GM12892 (cell line): ENCODE data around the gene MRPL50. TPM values are rescaled to one million over a fixed set of nuclear protein-coding genes. Genes with fewer than 3 reads are reported as not detected.

Source experiments
- DNase-seq: peaks from one replicate; pipeline ENCODE4 v3.0.0; 2011; ENCODE audit not compliant: insufficient read length
- FAIRE-seq: peaks from 2 replicates; lab custom pipeline; 2011; peaks lifted over from hg19 to GRCh38; lab: Jason Lieb, UNC
- POLR2A ChIP-seq: IDR thresholded peaks from 2 replicates; pipeline ENCODE4 v1.6.1; 2011; ENCODE audit warnings: low read depth, low read length, control low read depth
- POLR2AphosphoS5 ChIP-seq: IDR thresholded peaks from 2 replicates; pipeline ENCODE4 v1.6.1; 2011; ENCODE audit warnings: low read depth, low read length, control low read depth
- TAF1 ChIP-seq: IDR thresholded peaks from 2 replicates; pipeline ENCODE4 v1.6.1; 2011; ENCODE audit warnings: low read depth, mild to moderate bottlenecking, control low read depth, low read length, borderline replicate concordance
- polyA plus RNA-seq: library from polyadenylated mRNA; unstranded; fragments of >200 nt; gene quantifications from one replicate; pipeline ENCODE4 v1.2.1, GENCODE V29; 2012; ENCODE audit warnings: missing spikeins, inconsistent platforms; ENCODE audit not compliant: missing spikeins

The MRPL50 gene
- polyA plus RNA-seq, result 15.1 TPM

- TF ChIP-seq POLR2A, result peak; percentile 96
- peak; percentile 87 for TF ChIP-seq TAF1
- peak; percentile 90 for TF ChIP-seq POLR2AphosphoS5
- DNase-seq (peak; percentile 68), FAIRE-seq (peak; percentile 87)
These were observed at the start of gene MRPL50, which contains the start of gene ZNF189 for GRCh38 chr9:101398068-101398929. TSS of gene MRPL50 (minus strand) at chr9:101398618. CDS start at chr9:101398592, 26 bp downstream. TSS of gene ZNF189 (plus strand) at chr9:101398851. CDS start at chr9:101399157, 306 bp downstream.

DNA sequence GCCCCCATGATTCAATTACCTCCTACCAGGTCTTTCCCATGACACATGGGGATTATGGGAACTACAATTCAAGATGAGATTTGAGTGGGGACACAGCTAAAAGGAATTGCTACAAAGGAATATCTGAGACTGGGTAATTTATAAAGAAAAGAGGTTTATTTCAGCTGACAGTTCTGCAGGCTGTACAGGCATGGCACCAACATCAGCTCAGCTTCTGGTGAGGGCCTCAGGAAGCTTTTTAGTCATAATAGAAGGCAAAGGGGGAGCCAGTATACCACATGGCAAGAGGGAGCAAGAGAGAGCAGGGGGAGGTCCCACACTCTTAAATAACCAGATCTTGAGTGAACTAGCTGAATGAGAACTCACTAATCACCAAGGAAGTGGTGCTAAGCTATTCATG is 48.3 kb upstream of the MRPL50 start:
- no peak for TF ChIP-seq TAF1
- TF ChIP-seq POLR2AphosphoS5, result no peak
- no peak for TF ChIP-seq POLR2A
- DNase-seq, result no peak
- no peak for FAIRE-seq

DNA sequence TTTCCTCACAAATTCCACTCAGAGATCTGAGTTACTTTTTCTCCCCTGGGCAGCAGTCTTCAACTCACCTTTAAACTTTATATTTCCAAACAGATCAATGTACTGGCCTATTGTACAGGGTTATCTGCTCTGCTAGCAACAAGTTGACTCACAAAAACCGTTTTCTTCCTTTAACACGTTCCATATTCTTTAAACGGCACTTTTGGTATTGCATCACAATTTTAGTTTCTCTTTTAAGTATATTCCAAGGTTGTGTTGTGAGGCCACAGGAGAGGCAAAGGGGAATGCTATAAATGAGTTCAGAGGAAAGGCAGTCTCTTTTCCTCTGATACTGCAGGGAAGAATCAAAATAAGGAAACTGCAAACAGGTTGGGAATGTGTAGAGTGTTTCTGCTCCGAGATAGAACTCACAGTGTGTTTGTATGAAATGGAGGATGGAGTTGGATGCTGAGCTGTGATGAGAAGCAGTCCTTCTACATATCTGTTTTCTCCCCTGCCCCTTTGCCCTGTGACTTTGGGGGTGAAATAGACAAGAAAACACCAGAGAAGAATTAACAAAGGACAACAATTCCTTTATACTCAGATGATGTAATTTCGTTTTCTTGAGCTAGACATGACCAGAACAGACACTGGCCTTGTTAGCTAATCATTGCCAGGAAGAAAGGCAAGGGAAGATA is 47.1 kb upstream of the MRPL50 start:
- FAIRE-seq, result no peak
- no peak for DNase-seq
- TF ChIP-seq POLR2AphosphoS5 (no peak), TAF1 (no peak), POLR2A (no peak)

DNA sequence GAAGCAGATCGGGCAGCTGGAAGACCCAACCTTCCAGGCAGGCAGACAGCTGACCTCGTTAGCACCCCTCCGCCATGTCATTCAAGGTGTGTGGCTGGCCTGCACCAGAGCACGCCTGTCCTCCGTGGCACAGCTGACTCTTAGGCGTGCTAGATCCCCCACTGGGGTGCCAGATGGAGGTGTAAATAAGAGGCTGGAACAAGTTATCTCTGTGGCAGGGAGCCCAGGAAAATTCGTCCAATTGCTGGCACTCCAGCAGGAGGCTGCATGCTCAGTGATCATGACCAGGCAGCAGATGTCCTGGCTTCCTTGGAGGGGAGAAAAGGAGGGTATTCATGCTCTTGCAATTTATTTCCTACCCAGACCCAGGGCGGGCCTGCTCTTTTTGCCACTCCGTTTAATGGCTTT is 45.0 kb upstream of the MRPL50 start:
- FAIRE-seq, result no peak
- no peak for DNase-seq

DNA sequence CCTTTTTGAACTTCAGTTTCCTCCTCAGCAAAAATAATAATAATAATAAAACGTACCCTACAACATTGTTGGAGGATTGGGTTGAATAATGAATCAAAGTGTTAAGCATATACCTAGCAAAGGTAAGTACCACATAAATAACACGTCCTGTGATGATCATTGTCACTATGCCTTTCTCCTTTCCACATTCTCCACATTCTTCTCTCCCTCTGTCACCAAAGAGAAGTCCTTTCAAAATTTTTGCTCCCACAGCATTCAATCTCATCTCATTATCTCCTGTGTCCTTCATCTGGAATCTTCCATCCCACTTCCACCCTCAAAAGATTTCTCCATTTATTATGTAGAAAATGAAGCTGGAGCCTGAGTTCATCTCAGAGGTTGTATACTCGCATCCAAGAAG is 44.3 kb upstream of the MRPL50 start:
- no peak for FAIRE-seq
- no peak for TF ChIP-seq POLR2AphosphoS5
- TF ChIP-seq POLR2A, result no peak
- no peak for TF ChIP-seq TAF1

More for the DNA sequence above, 45.0 kb upstream of the MRPL50 start:
- TF ChIP-seq TAF1 (no peak), POLR2AphosphoS5 (no peak), POLR2A (no peak)

GRCh38 chr9:101442318-101442717 is 43.9 kb upstream of the MRPL50 start:
- DNase-seq, result no peak
- no peak for FAIRE-seq
- TF ChIP-seq POLR2A (no peak), POLR2AphosphoS5 (no peak), TAF1 (no peak)

More for the DNA sequence above, 44.3 kb upstream of the MRPL50 start:
- no peak for DNase-seq

- TF ChIP-seq POLR2AphosphoS5, result no peak
- TF ChIP-seq TAF1, result no peak
- no peak for TF ChIP-seq POLR2A
- no peak for DNase-seq
- no peak for FAIRE-seq
These were observed 42.4 kb upstream of the MRPL50 start for GRCh38 chr9:101440714-101441230.

DNA sequence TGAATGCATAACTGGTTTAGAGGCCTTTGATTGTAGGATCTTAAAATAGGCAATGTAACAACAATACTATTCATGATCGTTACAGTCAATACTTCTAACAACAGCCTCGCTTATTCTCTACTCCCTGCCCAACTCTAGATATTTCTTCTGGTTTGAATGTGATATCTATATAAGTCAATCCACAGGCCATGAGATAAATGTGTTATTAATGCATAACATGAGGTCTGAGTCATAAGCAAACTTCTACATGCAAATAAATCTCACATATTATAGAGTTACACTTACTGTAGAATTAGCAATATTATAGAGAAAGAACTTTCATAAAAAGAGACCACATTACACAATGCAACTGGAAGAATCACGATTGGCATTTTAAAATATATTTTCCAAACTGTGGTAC is 40.1 kb upstream of the MRPL50 start:
- no peak for TF ChIP-seq POLR2A
- no peak for TF ChIP-seq TAF1
- no peak for TF ChIP-seq POLR2AphosphoS5
- FAIRE-seq, result no peak
- DNase-seq, result no peak

- DNase-seq, result no peak
- no peak for FAIRE-seq
- TF ChIP-seq POLR2A (no peak), TAF1 (no peak), POLR2AphosphoS5 (no peak)
These were observed 39.4 kb upstream of the MRPL50 start for GRCh38 chr9:101437806-101438232.

DNA sequence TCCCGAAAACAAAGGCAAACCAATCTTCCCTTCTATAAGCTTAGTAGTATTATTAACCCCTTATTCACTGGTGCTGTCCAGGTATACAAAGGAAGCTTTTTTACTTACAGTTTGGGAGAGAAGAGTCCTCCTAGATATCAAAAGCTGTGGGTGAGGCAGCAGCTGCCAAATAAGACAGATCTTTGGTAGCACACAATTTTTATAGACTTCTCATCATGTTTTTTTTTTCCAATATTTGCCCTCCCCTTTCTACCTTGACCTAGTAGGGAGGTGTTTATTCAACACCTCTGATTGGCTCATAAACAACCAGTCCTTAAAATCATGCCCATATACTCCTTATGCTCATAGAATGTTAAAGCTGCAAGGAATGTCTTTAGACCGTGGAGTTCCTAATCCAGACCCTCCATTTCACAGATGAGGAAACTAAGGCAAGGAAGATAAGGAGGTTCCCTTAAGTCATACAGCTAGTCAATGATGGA is 37.2 kb upstream of the MRPL50 start, which contains the start of gene ALDOB:
Gene ALDOB, minus strand, starts transcription at position 174 of the 479 bp plus-strand sequence. CDS start 4,887 bp downstream, outside the sequence.
- TF ChIP-seq POLR2AphosphoS5 (no peak), TAF1 (no peak), POLR2A (no peak)
- DNase-seq (no peak), FAIRE-seq (no peak)

- TF ChIP-seq TAF1 (no peak), POLR2A (no peak), POLR2AphosphoS5 (no peak)
- no peak for FAIRE-seq
- no peak for DNase-seq
These were observed 36.6 kb upstream of the MRPL50 start for GRCh38 chr9:101434998-101435397.
